ENCODE data around the gene FAM174C.
"Not testable (repeated sequence)": the region's sequence is repeated elsewhere in the genome, so short reads cannot be mapped to it uniquely, and the experiment has no call there.

The FAM174C gene

GRCh38 chr19:1312767-1313694, 37.7 kb downstream of the FAM174C start:
- H3K27me3 Mint-ChIP-seq: peaks cover 41% of the 10 kb centered on the region

GRCh38 chr19:1313695-1314613, 38.6 kb downstream of the FAM174C start:
- ATAC-seq: no peak
- Mint-ChIP-seq H3K27me3 (peaks cover 51% of the 10 kb centered on the region), H3K4me3 (no peak overlapping the region), H3K36me3 (no peaks in the 10 kb centered on the region), H3K4me1 (no peaks in the 10 kb centered on the region), H3K27ac (no peak overlapping the region), H3K9me3 (no peaks in the 10 kb centered on the region)

More at GRCh38 chr19:1312767-1313694, 37.7 kb downstream of the FAM174C start:
- Mint-ChIP-seq H3K4me1 (no peaks in the 10 kb centered on the region), H3K27ac (no peak overlapping the region), H3K36me3 (no peaks in the 10 kb centered on the region), H3K4me3 (no peak overlapping the region), H3K9me3 (no peaks in the 10 kb centered on the region)
- ATAC-seq: no peak

GRCh38 chr19:1315470-1316166, 40.3 kb downstream of the FAM174C start:
- Mint-ChIP-seq H3K4me3 (no peak overlapping the region), H3K4me1 (no peaks in the 10 kb centered on the region), H3K9me3 (no peaks in the 10 kb centered on the region), H3K36me3 (no peaks in the 10 kb centered on the region), H3K27ac (no peak overlapping the region), H3K27me3 (peaks cover 62% of the 10 kb centered on the region)
- ATAC-seq: peak; percentile 64

- H3K4me3 Mint-ChIP-seq: no peak overlapping the region
- H3K4me1 Mint-ChIP-seq: no peaks in the 10 kb centered on the region
- no peaks in the 10 kb centered on the region for H3K36me3 Mint-ChIP-seq
- H3K27ac Mint-ChIP-seq: no peak overlapping the region
- H3K9me3 Mint-ChIP-seq: no peaks in the 10 kb centered on the region
- no peak for ATAC-seq
- peaks cover 69% of the 10 kb centered on the region for H3K27me3 Mint-ChIP-seq
Measured at GRCh38 chr19:1316466-1316865, 41.1 kb downstream of the FAM174C start.

- Mint-ChIP-seq H3K27me3 (peaks cover 79% of the 10 kb centered on the region), H3K27ac (no peak overlapping the region), H3K4me1 (no peaks in the 10 kb centered on the region), H3K4me3 (no peak overlapping the region), H3K9me3 (no peaks in the 10 kb centered on the region), H3K36me3 (no peaks in the 10 kb centered on the region)
- no peak for ATAC-seq
Measured at GRCh38 chr19:1317274-1318003, 42.1 kb downstream of the FAM174C start.

GRCh38 chr19:1318678-1319471, 43.5 kb downstream of the FAM174C start:
- Mint-ChIP-seq H3K36me3 (no peaks in the 10 kb centered on the region), H3K4me1 (no peaks in the 10 kb centered on the region), H3K4me3 (no peak overlapping the region), H3K9me3 (no peaks in the 10 kb centered on the region), H3K27me3 (peaks cover 84% of the 10 kb centered on the region), H3K27ac (no peak overlapping the region)
- no peak for ATAC-seq

- H3K4me3 Mint-ChIP-seq, H3K36me3 Mint-ChIP-seq: not testable (repeated sequence)
- H3K27me3 Mint-ChIP-seq: peaks cover 86% of the 10 kb centered on the region
Measured at GRCh38 chr19:1320282-1320650, 44.9 kb downstream of the FAM174C start.

GRCh38 chr19:1321539-1321938, 46.2 kb downstream of the FAM174C start:
- no peaks in the 10 kb centered on the region for H3K9me3 Mint-ChIP-seq
- no peak overlapping the region for H3K4me3 Mint-ChIP-seq
- ATAC-seq: no peak
- no peak overlapping the region for H3K27ac Mint-ChIP-seq
- peaks cover 5% of the 10 kb centered on the region for H3K4me1 Mint-ChIP-seq
- peaks cover 88% of the 10 kb centered on the region for H3K27me3 Mint-ChIP-seq
- H3K36me3 Mint-ChIP-seq: no peaks in the 10 kb centered on the region

More at GRCh38 chr19:1320282-1320650, 44.9 kb downstream of the FAM174C start:
- not testable (repeated sequence) for ATAC-seq, H3K4me1 Mint-ChIP-seq, H3K9me3 Mint-ChIP-seq, H3K27ac Mint-ChIP-seq

- H3K4me3 Mint-ChIP-seq: no peak overlapping the region
- no peak overlapping the region for H3K27ac Mint-ChIP-seq
- H3K27me3 Mint-ChIP-seq: peaks cover 79% of the 10 kb centered on the region
- ATAC-seq: no peak
- H3K4me1 Mint-ChIP-seq: peaks cover 5% of the 10 kb centered on the region
- H3K36me3 Mint-ChIP-seq: no peaks in the 10 kb centered on the region
- no peaks in the 10 kb centered on the region for H3K9me3 Mint-ChIP-seq
Measured at GRCh38 chr19:1322198-1322981, 47.1 kb downstream of the FAM174C start.

- Mint-ChIP-seq H3K9me3 (no peaks in the 10 kb centered on the region), H3K27ac (no peak overlapping the region), H3K4me1 (peaks cover 5% of the 10 kb centered on the region), H3K4me3 (no peak overlapping the region), H3K36me3 (no peaks in the 10 kb centered on the region), H3K27me3 (peaks cover 60% of the 10 kb centered on the region)
- no peak for ATAC-seq
Measured at GRCh38 chr19:1324249-1324805, 49.0 kb downstream of the FAM174C start.

GRCh38 chr19:1324806-1325567, 49.7 kb downstream of the FAM174C start:
- ATAC-seq: peak; percentile 63
- Mint-ChIP-seq H3K9me3 (no peaks in the 10 kb centered on the region), H3K27me3 (peaks cover 54% of the 10 kb centered on the region), H3K36me3 (no peaks in the 10 kb centered on the region), H3K4me3 (peak overlapping the region; percentile 52), H3K4me1 (peaks cover 5% of the 10 kb centered on the region), H3K27ac (peak overlapping the region; percentile 40)

GRCh38 chr19:1325568-1326294, 50.4 kb downstream of the FAM174C start:
- H3K36me3 Mint-ChIP-seq: no peaks in the 10 kb centered on the region
- no peaks in the 10 kb centered on the region for H3K9me3 Mint-ChIP-seq
- peaks cover 60% of the 10 kb centered on the region for H3K27me3 Mint-ChIP-seq
- H3K4me3 Mint-ChIP-seq: peak overlapping the region; percentile 52
- peak overlapping the region; percentile 40 for H3K27ac Mint-ChIP-seq
- peaks cover 5% of the 10 kb centered on the region for H3K4me1 Mint-ChIP-seq
- no peak for ATAC-seq

Data from stimulated activated memory B cell treated with anti-CD40 and anti-IgM and Interleukin-4, amounts not matched to agents 10 μg/mL and 1 μg/mL and 100 μg/mL, for 72 hours (primary cell).